ENCODE data around the gene CD7.

CD7 gene

DNA sequence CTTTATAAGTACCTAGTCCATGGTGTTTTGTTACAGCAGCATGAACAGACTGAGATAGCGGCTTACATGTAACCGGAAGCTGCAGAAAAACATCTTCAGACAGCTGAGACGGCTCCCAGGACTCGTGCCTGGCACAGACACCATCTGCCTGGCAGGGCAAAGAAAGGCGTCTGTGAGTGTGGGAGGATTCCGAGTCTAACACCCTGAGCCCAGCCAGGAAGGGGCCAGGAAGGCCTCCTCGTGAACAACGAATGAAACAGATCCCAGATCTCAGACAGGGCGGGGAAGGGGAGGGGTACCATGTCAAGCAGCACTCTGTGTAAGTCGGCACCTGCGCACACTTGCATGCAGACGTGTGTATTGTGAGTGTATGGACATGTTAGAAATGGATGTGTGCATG lies 39.6 kb downstream of the CD7 start:
- no peak for DNase-seq

DNA sequence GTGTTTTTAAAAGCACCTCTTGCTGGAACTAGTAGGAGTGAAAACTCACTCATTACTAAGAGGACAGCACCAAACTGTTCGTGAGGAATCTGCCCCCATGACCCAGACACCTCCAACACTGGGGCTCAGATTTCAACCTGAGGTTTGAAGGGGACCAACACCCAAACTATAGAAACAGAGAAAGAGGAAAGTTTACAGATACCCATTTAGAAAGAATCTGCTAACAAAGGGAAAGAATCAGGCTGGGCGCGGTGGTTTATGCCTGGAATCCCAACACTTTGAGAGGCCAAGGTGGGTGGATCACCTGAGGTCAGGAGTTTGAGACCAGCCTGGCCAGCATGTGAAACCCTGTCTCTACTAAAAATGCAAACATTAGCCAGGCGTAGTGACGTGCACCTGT lies 40.5 kb downstream of the CD7 start:
- no peak for DNase-seq

DNA sequence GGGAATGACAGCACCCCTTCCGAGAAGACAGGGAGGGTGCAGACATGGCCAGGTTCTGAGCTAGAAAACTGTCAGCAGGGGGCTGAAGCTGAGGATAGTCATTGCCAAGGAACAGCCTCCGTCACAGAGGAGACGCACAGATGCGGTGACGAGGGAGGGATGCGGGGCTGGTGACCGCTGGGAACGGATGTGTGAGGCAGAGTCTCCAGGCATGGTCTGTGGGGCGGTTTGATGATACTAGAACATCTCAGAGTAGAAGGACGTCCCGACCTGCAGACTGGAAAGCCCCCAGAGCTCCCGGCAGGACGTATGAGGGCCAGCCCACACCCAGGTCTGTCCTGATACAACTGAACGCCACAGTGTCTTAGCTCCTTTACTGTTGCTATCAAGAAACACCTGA lies 42.1 kb downstream of the CD7 start:
- DNase-seq: no peak

DNA sequence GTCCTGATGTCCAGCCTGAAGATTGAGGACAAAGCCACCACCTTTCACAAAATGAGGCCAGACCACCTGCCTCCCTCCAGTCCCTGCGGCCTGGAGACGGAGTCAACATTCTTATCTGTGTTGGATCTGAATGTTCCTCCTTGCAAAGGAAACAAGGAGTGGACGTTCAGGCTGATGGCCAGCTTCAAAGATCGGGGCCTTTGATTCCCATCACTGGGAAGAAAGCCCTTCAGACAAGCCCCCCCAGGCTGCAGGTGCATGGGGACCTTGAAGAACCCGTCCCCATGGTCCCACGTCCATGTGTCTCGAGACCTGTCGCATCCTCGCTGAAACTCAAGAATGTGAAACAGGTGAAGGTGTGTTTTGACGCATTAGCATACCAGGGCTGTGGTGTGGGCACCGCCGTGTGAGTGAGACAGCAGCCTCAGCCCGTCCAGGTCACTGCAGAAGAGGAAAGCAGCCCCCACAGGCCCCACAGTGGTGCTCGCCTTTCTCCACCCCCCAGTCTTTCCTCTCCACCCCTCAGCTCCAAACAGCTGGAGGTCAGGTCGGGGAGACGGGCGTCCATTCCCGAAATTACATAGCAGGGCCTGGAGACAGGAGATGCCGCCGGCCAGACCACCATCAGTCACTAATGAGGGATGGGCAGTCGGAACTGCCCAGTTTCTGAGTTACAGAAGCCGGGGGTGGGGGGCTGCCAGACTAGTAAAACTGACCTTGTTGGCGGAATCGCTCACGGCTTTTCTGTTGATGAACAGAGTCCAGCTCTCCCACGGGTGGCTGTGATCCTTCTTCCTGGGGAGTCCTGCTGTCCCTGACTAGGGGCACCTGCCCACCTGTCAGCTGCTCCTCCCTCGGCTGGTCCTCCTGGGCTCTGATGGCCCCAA lies 43.0 kb downstream of the CD7 start:
- no peak for DNase-seq

DNA sequence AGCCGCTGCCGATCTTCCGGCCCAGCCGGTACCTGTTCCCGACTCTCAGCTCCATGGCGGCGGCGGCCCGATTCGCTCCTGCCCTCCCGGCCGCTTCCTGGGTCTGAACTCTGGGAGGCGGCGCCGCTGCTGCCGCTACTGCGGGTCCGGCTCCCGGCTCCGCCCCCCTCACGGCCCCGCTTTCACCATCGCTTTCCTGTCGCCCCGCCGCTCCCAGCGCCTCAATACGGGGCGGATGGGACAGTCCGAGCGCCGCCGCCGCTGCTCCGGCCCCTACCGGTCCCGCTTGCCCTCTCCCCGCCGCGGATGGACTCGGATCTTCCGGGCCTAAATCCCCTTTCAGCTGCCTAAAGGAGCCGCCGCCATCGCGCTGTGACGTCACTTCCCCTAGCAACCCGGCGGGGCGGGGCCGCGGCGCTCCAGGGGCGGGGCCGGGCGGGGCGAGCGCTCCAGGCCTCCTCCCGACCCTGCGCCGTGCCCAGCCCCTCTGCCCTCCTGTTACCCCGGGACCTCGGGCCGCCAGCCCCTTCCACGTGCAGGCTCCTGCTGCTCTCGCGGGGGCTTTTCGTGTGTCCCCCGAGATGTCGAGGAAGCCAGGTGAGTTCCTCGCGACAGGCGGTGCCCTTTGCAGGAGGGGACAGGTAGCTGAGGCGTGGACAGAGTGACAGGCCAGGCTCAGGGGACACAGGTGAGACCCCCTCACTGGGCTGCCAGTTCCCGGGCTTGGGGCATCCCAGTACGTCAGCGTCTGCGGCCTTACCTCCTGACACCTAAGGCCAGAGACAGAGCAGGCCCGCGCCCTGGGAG lies 43.9 kb downstream of the CD7 start, which contains the start of gene CSNK1D:
CSNK1D (minus strand) TSS at position 374 of the 807 bp plus-strand sequence; CDS start at position 55, 319 bp downstream.
- peak; percentile 88 to 95 for DNase-seq

DNA sequence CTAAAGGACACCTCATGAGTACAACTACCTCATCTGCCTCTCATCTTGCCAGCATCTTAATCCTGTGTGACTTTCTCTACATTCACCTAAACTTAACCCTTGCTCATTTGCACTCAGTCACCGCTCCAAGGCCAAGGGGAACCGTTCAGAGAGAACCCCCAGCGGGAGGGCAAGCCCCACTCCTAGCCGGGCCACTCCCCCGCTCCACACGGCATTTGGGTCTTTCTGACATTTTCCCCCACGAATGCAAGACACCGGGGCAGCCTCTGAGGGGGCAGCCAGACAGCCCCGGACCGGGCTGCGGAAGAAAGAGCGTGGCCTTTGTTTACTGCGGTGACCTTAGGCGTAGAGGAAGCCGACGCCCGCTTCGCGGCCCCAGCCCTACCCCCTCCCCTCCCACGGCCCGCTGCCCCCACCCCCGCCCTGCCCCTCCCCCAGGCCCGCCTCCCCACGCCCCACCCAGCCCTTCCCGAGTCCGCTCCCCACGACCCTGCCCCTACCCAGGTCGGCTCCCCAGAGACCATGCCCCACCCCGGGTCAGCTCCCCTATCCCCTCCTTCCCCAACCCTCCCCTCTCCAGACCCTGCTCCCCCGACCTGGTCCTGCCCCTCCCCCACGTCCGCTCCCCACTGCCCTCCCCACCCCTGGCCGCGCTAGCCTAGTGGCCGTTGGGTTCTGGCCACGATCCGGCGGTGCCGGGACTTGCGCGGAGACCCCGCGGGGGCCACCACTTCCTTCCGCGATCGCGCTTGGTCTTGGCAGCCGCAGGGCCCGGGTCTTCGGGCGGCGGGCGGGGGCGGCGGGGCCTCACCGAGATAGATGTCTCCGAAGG lies 44.7 kb downstream of the CD7 start:
- peak; percentile 28 to 34 for DNase-seq

DNA sequence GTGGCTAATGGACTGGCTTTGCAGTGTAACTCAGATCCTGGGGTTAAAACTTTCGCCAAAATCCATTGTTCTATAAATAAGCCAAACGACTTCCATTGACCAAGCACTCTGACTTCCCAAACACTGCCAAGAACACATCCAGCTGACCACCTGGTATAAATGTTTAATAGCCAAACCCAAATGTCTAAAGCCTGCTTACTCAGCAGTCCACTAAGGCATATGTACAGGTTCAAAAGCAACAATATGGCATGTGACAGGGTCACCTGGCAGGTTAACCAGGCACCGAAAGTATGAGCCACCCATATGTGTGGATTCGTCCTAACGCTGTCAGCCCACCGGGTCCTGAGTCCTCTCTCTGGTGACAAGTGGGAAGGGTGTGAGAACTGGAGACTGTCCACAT lies 46.0 kb downstream of the CD7 start:
- DNase-seq: no peak

DNA sequence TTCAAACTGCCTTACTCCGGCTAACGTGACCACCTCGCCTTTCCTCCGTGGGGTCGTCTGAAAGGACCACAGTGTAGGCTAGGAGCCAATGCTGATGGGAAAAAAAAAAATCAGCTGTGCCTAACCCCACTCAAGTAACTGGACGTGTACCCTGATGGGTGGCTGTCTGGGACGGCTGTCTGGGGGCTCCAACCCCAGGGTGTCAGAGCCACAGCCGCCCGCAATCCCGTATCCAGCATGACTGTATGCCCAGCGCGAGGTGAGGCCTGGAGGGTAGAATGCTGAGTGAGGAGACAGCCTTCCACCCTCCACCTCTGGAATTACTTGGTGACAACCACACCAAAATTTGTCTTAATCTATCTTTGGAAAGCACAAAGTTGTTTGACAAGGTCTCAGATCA lies 46.8 kb downstream of the CD7 start:
- no peak for DNase-seq

DNA sequence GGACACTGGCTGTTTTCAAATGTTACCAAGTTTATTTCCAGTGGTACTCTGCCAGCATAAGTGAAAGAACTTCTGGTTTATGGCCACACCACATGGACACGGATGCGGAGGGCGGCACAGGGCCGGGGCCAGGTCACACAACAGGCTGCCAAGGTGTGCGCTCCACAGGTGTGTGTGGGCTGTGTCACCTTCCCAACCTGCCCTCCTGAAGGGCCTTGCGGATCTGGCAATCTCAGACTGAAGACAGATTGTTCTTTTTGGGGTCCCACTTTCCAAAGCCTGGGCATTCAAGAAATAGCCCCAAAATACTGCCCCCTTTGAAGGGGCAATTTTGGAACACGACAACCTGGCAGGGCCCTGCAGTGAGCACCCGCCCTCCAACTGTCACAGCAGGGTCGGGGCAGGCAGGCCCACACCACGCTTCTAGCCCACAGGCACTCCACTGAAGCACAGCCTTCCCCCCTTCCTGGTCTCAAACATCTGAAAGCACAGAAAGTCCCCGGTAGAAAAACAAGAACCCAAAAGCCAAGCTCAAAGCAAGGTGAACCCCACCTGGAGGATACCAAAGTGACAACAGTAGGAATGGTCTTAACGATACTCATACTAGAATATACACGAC lies 47.4 kb downstream of the CD7 start:
- DNase-seq: no peak

DNA sequence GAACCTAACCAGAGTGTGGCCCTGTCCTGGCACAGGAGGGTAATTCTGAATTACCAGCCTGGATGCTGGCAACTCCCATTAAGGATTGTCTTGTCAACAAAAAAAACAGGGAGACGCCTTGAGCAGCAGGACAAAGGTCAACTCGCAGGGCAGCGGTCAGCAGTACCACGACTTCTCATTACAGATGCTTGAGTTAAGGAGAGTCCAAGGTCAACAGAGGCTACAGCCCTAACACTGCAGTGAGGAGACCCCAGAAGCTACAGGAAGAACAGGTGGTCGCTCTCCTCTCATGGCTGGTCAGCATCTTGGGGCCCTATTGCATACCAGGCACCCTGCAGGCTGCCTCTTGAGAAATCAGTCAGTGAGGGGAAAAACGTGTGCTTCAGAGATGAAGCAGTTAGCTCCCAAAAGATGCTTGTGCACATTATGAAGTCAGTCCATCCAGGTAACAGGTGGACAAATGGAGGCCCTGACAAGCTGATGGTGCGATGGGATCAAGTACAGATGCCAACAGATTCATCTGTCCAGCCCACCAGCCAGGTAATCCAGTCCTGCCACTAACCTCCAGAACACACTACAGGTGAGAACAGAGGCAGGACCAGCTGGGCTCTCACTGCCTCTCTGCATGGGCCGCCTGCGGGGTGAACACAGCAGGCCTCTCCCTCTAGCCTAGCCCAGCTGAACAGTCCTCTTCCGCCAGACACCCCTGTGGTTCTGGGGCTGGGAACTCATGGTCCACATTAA lies 48.1 kb downstream of the CD7 start:
- DNase-seq: no peak

DNA sequence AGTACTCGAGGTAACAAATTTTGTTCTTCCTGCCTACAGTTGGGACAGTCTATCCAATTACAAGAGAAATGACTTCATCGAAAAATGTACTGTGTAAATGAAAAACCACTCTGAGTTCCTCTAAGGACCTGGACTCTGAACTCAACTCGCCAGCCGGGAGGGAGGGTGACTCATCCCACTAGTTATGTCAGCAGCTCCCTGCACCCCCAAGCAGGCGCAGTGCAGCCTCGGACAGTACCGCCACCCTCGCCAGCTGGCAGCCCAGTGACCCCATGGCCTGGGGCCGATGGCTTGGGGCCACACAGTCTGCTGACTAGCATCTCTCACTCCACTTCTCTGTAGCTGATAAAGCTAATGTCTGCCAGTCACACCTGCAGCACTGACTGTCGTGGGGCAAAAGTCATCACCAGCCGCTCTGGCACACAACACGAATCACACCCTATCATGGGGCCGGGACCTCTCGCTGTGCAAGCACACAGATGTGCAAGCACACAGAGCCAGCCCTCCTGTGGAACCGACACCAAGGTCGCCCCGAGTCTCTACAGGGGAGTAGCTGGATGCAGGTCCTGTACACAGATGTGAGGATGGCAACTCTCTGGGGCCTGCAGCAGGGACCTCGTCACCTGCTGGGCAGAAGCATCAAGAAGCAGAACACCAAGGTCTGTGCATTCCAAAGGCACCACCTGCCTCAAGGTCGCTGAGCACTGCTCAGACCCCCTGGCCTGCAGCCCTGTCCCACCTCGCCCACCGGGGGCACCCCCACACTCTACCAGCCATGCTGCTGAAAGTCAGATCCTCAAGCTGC lies 49.6 kb downstream of the CD7 start:
- DNase-seq: peak; percentile 40 to 54

DNA sequence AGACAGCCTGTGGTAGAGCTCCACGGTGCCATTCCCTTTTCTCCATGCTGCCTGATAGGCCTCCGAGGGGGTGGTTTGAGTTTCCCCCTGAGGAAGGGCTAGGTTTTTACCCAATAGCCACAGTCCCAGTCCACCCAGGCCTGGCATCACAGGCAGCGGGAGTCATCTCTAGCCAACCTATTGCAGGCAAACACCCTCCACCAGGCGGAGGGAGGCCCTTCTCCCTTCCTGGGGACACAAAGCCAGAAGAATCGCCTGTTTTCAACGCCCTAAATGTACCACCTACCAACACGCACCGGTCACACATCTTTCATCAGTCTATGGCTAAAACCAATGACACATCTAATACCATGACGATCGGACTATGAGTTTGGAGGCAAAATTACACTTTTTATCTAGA lies 51.3 kb downstream of the CD7 start:
- no peak for DNase-seq
